ENCODE data around the gene TNNI2.

TNNI2 gene

DNA sequence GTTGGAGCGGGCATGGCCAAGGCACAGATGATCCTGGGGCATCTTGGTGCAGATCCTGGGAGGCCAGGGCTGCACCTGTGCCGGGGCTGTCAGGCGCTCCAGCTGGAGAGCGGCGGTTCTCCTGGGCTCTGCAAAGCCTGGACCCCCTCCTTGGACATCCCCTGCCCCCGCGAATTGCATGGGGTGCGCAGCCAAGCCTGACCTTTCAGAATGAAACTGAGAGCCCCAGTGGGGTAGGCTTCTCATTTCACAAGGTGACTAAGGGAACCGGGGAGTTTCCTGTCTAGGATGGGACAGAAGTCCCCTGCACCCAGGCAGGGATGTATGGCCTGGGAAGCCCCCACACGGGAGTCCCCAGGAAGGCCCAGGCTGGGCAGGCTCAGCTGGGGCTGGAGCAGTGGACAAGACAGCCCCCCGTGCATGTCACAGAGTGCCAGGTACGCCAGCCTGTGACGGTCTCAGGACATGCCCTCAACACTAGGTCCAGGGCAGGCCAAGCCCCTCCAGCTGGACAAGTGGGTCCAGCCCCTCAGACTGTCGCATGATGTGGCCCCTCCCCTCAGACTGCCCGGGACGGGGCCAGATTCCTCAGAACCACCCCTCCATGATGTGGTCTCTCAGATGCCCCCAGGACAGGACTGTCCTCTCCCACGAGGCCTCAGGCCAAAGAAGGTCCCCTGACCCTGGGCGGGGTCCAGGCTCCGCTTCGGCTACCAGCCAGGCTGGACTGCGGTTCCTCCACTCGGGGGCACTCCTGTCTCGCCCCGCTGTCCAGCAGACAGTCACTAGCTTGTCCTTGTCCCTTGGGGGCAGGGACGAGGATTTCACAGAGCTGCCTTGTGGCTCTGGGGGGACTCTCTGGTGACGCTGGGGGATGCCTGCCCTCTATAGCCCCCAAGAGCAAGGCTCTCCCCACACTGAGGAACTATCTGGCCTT, 16.4 kb downstream of the TNNI2 start:
- ChIA-PET POLR2A (interaction anchor here (1.2 kb wide), 1 partner anchor 83 kb away, joined by 3 read pairs; no protein-coding TSS in a partner anchor), CTCF (interaction anchor here (1.2 to 5.2 kb wide), 10 partner anchors 19 to 296 kb away, joined by 3 to 34 read pairs (median 6); no protein-coding TSS in a partner anchor)
- DNase-seq (ENCODE audit: extremely low spot score) = peak; percentile 88
- TF ChIP-seq, protein P1, sequence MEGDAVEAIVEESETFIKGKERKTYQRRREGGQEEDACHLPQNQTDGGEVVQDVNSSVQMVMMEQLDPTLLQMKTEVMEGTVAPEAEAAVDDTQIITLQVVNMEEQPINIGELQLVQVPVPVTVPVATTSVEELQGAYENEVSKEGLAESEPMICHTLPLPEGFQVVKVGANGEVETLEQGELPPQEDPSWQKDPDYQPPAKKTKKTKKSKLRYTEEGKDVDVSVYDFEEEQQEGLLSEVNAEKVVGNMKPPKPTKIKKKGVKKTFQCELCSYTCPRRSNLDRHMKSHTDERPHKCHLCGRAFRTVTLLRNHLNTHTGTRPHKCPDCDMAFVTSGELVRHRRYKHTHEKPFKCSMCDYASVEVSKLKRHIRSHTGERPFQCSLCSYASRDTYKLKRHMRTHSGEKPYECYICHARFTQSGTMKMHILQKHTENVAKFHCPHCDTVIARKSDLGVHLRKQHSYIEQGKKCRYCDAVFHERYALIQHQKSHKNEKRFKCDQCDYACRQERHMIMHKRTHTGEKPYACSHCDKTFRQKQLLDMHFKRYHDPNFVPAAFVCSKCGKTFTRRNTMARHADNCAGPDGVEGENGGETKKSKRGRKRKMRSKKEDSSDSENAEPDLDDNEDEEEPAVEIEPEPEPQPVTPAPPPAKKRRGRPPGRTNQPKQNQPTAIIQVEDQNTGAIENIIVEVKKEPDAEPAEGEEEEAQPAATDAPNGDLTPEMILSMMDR (IDR thresholded peaks at IDR 0.05; ENCODE audit: control extremely low read depth, extremely low read depth, low read depth, missing control alignments) = no peak

DNA sequence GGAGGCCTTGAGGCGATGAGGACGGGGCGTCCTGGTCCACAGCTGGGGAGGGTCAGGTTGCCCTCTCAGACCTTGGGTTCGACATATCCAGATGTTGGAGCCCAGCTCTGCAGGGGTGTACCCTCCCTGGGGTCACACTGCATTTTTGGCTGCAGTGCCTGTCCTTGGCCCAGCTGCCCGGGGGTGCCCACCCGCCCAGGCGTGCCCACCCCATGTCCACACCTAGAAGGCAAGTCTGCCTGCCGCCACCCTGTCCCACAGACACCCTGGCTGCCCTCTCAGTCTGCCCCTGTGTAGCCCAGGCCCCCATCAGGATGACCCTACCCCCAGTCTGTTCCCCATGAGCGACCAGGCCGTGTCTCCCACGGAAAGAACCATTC, 17.1 kb downstream of the TNNI2 start:
- no peak for DNase-seq (ENCODE audit: extremely low spot score)
- TF ChIP-seq, protein P1 (IDR thresholded peaks at IDR 0.05; ENCODE audit: control extremely low read depth, extremely low read depth, low read depth, missing control alignments) = no peak
- ChIA-PET POLR2A (no interaction called here), CTCF (interaction anchor here (0.7 to 5.2 kb wide), 7 partner anchors 20 to 162 kb away, joined by 3 to 34 read pairs (median 7); partner anchors contain the start of gene TNNT3)

DNA sequence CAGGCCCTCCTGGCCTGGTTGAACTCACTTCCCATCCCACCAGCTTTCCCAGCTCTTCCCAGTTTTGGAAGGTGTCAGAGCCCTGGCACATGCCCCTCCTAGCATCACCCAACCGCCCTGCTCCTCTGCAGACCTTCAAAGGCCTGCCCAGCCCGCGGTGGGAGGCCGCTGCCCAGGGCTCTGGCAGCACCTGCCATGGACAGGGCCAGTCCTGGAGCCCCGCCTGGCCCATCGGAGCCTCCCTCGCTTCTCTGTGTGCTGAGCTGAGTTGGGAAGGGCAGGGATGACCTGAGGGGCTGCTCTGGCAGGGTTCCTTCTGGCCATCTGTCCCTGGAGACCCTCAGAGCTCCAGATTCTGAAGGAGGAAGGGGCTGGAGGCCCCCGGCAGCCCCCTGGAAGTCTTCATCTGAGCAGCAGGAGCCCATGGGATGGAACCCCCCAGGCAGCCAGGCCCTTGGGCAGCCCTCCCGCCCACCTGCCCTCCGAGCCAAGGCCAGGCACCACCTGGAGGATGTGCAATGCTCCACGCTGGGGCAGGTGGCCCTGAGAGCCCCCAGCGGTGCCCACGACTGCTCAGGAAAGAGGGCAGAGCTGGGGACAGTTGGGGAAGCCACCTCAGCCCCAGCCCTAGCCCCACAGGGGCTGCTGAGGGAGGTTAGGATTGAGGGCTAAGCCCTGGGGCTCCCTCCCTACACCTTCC, 17.7 kb downstream of the TNNI2 start:
- no peak for DNase-seq (ENCODE audit: extremely low spot score)
- ChIA-PET CTCF (interaction anchor here (0.7 to 5.2 kb wide), 6 partner anchors 20 to 163 kb away, joined by 3 to 34 read pairs (median 8); partner anchors contain the start of gene TNNT3), POLR2A (no interaction called here)
- TF ChIP-seq, protein P1 (IDR thresholded peaks at IDR 0.05; ENCODE audit: control extremely low read depth, extremely low read depth, low read depth, missing control alignments) = no peak

DNA sequence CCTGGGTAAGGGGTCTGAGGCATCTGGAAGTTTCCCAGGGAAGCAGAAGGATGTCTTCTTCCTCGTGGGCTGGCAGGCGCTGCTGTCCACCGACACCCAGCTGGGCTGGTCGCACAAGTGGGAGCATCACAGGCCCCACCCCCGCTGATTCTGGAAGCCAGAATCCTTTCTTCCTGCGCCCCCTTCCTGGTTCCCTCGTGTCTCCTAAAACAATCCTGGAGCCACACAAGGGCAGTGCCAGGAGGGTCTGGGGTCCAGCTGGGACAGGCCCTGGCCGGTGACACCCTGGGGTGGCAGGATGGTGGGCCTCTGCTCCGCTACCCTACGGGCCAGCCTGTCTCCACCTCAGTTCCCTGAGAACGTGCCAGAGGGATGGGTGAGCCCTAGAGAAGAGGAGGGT, 18.3 kb downstream of the TNNI2 start:
- TF ChIP-seq, protein P1 (IDR thresholded peaks at IDR 0.05; ENCODE audit: control extremely low read depth, extremely low read depth, low read depth, missing control alignments) = no peak
- POLR2A ChIA-PET = no interaction called here
- no peak for DNase-seq (ENCODE audit: extremely low spot score)
- CTCF ChIA-PET = interaction anchor here (2.1 to 5.2 kb wide), 3 partner anchors 20 to 163 kb away, joined by 8 to 34 read pairs (median 9); no protein-coding TSS in a partner anchor

DNA sequence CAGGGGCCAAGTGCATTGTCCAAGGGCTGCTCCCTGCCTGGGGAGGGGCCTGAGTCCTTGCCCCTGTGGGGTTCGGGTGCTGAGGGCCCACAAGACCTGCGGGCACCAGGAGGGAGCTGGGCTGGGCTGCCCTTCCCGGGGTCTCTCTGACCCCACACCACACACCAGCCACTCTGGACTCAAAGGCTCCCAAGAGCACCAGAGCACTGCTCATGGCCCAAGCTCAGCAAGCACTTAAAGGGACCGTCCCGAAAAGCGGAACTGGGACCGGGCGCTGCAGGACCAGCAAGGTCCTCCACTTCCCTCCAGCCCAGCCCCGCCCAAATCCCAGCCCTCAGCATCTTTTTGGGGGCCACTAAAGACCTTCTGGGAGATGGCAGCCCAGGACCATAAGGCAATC, 19.4 kb downstream of the TNNI2 start:
- POLR2A ChIA-PET = no interaction called here

More for the DNA sequence above, 19.4 kb downstream of the TNNI2 start:
- CTCF ChIA-PET = interaction anchor here (1.6 to 5.2 kb wide), 3 partner anchors 12 to 164 kb away, joined by 3 to 34 read pairs (median 9); no protein-coding TSS in a partner anchor
- TF ChIP-seq, protein P1 (IDR thresholded peaks at IDR 0.05; ENCODE audit: control extremely low read depth, extremely low read depth, low read depth, missing control alignments) = no peak
- no peak for DNase-seq (ENCODE audit: extremely low spot score)

All from GM10248 (cell line).